Eye (tissue), 1 donor: ENCODE measurements around the gene MBD4.
A peak's percentile ranks its signal among the peaks of the same experiment; 100 is the strongest.
"Not testable (repeated sequence)": the region's sequence is repeated elsewhere in the genome, so short reads cannot be mapped to it uniquely, and the experiment has no call there.

Experiments
- DNase-seq: peaks from one replicate; pipeline ENCODE4 v3.0.0-alpha.2; 2015

The MBD4 gene

DNA sequence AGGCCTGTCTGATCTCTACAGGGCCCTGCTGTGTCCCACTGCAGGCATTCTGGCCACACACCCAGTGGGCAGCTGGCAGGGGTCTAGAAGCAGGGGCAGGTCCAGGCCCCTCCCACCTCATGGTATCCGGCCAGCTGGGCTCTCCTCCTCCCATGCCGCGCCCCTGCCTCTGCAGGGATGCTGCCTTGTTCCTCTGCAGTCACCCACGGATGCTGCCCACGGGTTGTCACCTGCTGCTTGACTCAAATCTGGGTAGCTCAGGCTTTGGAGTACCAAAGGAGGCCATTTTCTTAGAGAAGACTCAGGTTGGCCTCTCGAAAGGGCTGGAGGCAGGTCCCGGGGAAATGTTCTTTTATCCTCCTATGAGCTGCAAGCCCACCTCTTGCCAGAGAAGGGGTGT lies 36.3 kb downstream of the MBD4 start:
- DNase-seq: no peak

DNA sequence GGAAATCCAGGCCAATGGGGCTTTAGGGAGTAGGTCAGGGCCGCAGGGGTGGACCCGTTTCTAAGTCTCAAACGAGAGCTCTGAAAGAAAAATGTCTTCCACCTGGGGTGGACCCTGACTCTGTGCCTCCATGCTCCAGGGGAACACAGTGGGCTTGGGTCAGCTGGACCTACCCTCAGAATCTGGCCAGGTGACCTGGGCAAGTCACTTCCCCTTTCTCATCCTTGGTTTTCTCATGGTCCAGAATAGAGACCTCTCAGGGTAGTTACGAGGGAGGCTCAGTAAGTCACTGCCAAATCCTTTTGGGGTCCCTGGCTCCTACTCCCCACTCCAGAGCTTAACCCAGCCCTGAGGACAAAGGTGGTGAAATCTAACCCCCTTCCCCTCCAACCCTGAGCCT lies 37.1 kb downstream of the MBD4 start:
- DNase-seq: no peak

DNA sequence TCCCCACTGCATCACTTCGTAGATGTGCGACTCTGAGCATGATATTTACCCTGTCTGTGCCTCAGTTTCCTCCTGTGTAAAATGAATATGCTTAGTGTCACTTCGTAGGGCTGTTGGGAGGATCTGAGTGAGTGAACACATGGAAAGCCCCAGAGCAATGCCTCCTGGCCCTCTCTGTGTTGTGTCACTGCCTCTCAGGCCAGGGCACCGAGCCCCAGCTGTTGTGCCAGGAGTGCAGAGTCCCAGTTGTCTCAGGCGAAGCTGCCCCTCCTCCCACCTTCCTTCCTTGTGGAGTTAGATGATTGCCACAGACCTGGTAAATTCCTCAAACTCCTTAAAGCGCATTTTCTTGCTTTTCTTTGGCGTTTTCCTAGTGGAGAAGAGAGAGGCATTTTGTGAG lies 37.5 kb downstream of the MBD4 start:
- no peak for DNase-seq

GRCh38 chr3:129399895-129400357 lies 39.8 kb downstream of the MBD4 start:
- DNase-seq: no peak

DNA sequence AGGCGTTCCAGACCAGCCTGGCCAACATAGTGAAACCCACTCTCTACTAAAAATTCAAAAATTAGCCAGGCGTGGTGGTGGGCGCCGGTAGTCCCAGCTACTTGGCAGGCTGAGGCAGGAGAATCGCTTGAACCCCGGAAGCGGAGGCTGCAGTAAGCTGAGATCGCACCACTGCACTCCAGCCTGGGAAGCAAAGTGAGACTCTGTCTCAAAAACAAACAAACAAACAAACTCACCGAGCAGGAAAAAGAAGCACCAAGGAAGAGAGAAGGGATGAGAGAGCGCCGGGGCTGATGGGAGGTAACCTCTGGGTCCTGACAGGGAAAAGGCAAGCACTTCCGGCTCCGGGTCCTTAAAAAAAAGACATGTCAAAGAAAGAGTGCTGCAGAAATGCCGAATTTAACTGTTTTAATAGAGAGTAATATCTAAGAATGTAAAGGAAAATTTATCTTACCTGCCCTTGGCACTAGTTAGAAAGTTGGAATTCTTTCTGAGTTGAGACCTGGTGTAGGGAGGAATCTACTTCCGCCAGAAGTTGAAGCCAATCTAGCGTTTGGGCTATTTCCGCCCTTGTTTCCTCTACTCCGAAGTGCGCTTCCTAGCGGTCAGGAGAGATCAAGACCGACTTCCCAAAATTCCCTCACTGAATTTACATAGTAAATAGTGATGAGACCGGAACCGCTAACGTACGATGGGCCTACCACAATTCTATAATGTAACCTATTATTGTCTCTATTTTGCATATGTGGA lies 40.4 kb downstream of the MBD4 start:
- DNase-seq: peak; percentile 99

DNA sequence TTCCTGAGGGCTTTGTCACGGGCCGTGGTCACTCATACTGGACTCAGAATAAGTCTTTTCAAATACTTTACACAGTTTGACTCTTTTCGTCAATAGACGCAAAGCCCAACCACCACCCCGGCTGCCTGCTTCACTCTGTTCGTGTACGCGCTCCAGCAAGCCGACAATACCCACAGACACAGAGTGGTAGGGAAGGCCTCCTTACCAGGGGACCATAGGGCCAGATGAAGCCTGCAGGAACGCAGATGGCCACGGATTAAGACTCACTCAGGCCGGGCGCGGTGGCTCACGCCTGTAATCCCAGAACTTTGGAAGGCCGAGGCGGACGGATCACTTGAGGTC lies 41.0 kb downstream of the MBD4 start:
- DNase-seq: no peak

GRCh38 chr3:129393760-129394564 lies 45.8 kb downstream of the MBD4 start:
- not testable (repeated sequence) for DNase-seq

DNA sequence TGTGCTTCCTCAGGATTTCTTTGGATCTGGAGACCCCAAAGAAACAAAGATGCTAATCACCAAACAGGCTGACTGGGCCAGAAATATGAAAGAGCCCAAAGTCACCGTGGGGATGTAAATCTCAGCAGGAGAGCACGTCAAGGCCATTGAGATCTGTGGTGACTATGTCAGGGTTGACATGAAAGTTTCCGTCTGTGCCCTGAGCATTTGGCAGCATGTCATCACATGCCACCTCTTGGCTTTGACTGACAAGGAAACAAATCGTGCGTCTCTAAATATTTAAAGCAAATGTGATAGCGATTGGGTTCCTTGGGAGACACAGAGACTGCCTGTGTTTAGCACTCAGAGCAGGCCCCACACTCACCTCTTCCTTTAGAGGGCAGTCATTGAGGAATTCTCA lies 46.5 kb downstream of the MBD4 start:
- no peak for DNase-seq

DNA sequence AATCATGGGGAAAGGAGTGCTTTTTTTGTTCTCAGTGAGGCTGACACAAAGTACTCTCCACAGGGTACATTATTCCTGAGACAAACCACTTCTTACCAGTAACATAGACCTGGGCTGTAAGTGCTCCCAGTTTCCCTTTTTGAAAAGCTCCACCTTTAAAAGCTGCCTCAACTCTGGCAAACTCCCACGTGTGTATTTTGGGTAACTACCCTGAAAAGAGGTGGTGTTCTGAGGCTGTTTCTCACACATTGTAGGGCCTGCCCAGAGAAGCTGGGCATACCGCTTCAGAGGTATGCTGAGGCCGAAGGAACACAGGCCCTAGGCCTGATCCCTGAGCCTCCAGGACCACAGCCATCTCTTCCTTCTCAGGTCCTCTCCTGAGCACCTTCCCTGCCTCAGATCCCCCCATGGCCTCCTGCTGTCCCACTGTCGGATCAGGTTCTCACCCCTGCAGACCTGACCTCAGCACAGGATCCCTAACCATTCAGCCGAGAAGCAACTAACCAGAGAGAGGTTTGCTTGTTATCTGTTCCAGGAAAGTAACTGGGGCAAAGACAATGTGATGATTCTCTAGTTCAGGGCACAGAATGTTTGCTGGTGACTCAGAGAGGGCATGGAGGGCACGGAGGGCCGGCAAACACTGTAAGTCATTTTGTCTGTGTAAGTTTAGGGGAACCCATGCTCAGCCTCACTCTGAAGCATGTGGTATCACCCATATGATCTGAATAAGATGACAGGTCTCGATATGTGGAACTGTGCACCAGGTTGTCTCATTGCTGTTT lies 47.5 kb downstream of the MBD4 start:
- DNase-seq: not testable (repeated sequence)

DNA sequence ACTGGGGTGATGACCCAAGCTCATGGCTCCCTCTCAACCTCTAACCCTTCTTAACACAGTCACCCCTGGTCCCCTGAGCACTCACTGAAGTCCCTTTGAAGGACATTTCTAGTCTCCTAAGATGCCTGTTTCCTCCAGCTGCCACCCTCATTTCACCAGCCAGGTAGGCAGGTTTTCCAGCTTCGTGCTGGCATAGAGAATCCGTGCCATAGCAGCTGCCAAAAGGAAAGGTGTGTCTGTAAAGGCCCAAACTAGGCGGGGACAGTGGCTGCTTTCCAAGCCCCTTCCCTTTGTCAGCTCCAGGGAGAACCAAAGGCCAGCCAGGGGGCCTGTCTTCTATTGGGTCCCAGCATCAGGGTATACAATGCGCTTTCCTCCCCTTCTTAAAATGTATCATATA lies 48.2 kb downstream of the MBD4 start:
- not testable (repeated sequence) for DNase-seq

GRCh38 chr3:129389572-129389937 lies 50.2 kb downstream of the MBD4 start:
- no peak for DNase-seq

DNA sequence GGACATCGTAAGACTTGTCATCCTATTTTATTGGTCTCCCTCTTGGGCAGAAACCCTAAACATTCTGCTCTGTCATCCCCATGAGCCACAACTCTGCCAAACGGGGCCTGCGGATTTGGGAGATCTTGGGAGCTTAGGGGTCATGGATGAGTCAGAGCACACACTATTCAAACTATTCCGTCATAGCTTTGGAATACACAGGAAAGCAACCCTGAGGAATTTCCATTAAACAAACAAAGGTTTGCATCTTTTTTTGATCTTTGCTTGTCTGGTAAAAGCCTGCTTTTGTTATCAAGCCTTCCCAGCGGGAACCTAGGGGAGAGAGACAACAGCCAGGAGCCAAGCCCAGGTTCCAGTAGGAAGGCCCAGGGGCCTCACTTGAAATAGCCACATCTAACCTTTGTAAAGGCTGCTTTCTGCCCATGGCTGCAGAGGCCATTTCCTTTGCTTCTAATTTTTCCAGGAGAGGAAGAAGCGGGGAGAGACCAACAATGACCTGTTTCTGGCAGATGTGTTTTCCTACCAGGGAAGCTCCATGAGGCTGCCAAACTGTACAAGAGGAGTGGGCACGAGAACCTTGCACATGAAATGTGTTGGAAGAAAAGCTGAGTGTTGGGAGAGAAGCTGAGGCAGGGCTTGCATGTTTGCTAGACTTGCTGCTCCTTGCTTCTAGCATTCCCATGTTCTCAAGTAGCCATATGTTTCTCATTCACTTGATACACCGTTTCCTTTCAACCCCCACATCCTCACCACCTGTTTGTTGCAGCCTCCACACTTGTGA lies 50.8 kb downstream of the MBD4 start:
- not testable (repeated sequence) for DNase-seq

DNA sequence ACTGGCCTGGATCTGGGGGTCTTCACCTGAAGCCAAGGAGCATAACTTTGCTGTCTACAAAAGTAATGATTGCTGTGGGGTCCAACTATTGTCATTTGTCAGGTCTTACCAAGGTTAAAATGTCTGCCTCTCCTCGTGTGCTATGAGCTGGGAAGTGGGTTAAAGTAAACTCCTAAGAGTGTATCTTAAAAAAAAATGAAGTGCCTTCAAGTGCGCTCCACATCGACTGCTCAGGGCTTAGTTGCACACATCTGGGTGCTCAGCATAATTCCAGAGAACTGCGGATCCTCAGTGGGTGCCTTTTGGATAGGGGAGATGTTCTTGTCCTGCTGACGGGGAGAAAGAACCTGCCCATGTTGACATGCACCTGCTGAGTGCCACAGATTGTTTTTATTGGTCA lies 52.3 kb downstream of the MBD4 start:
- no peak for DNase-seq

DNA sequence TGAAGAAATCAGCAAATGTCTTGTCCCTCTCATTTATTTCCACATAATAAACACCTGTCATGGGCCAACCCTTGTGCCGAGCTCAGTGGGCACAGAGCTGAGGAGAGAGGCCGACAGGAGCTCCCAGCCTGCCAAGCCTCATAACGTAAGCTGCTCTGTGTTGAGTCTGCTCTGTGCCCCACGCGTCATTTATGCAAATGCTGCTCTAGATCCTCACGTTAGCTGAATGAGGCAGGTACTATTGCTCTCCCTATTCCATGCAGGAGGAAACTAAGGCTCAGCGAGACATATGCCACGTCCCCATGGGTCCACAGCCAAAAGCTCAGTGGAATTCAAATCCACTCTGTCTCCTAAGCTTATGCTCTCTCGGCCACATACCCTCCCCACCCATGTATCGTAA lies 52.8 kb downstream of the MBD4 start:
- no peak for DNase-seq

GRCh38 chr3:129385507-129385906 lies 54.2 kb downstream of the MBD4 start:
- DNase-seq: not testable (repeated sequence)

GRCh38 chr3:129384594-129385323 lies 55.0 kb downstream of the MBD4 start:
- DNase-seq: no peak

GRCh38 chr3:129384103-129384502 lies 55.6 kb downstream of the MBD4 start:
- DNase-seq: not testable (repeated sequence)

DNA sequence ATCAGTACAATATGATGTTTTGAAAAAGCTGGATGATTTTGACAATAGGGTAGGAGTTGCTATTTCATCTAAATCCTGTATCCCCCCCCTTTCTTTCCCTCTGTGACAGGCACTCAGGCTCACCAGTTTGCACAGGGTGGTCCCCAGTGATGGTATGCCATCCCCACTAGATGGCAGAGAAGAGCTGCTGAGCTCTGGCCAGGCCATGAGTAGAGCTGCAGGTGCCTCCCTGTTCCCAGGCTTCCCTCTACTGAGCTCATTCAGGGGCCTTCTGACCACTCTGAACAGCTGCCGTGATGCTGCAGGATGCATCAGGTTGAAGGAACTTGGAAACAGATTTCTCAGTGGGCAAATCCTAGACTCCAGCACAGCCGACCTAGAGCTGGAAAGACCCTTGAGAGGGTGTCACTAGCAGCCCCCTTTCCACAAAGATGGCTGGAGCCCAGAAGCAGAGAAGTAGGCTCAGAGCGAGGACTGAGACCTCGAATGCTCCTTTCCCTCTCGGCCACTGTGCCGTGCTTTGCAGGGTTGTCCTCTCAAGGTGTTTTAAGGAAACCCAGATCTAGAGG lies 56.4 kb downstream of the MBD4 start:
- peak; percentile 79 for DNase-seq

DNA sequence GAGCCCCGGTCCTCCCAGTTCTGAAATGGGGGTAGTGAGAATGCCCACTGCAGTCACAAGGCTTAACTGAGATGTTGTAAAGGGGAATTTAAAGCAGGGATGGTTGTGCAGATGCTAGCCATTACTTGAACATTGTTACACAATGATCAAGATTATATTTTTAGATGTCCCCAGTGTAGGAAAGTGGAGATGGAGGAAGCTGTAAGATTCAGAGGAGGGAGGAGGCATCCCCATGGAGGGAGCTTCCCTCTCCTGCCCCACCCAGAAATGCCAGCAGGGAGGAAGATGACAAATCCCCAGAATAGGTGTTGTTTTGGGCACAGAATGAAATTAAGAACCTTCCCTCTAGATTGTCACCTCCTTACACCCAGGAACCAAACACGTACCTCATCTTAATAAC lies 57.4 kb downstream of the MBD4 start:
- no peak for DNase-seq
